RCC 7860 (cell line): ENCODE data around the gene CELF2.
"Not testable (repeated sequence)": the region's sequence is repeated elsewhere in the genome, so short reads cannot be mapped to it uniquely, and the experiment has no call there.

Experiments used
- DNase-seq: peaks from one replicate; pipeline ENCODE4 v3.0.0-alpha.2; 2015; ENCODE audit warnings: low spot score
- FAIRE-seq: peaks from 2 replicates; lab custom pipeline; 2012; peaks lifted over from hg19 to GRCh38; lab: Jason Lieb, UNC

The CELF2 gene

GRCh38 chr10:11119843-11120242, 102.2 kb downstream of the CELF2 start:
- DNase-seq = no peak
- no peak for FAIRE-seq

GRCh38 chr10:11120711-11121110, 103.0 kb downstream of the CELF2 start:
- FAIRE-seq (no peak), DNase-seq (no peak)

- not testable (repeated sequence) for FAIRE-seq, DNase-seq
Observed at GRCh38 chr10:11123892-11124291, 106.2 kb downstream of the CELF2 start.

GRCh38 chr10:11125004-11125403, 107.3 kb downstream of the CELF2 start:
- DNase-seq = no peak
- FAIRE-seq = no peak

GRCh38 chr10:11127017-11127416, 109.3 kb downstream of the CELF2 start:
- not testable (repeated sequence) for FAIRE-seq, DNase-seq

GRCh38 chr10:11131112-11131639, 113.5 kb downstream of the CELF2 start:
- DNase-seq (no peak), FAIRE-seq (no peak)

- DNase-seq (no peak), FAIRE-seq (no peak)
Observed at GRCh38 chr10:11134411-11134810, 116.7 kb downstream of the CELF2 start.

GRCh38 chr10:11135709-11136108, 118.0 kb downstream of the CELF2 start:
- no peak for FAIRE-seq
- no peak for DNase-seq

GRCh38 chr10:11138314-11139033, 120.8 kb downstream of the CELF2 start:
- no peak for FAIRE-seq
- DNase-seq = no peak

GRCh38 chr10:11140963-11141362, 123.3 kb downstream of the CELF2 start:
- FAIRE-seq = no peak

GRCh38 chr10:11141571-11142091, 124.0 kb downstream of the CELF2 start:
- FAIRE-seq = no peak
- no peak for DNase-seq

More at GRCh38 chr10:11140963-11141362, 123.3 kb downstream of the CELF2 start:
- no peak for DNase-seq

GRCh38 chr10:11142777-11143176, 125.1 kb downstream of the CELF2 start:
- FAIRE-seq (no peak), DNase-seq (no peak)

- no peak for FAIRE-seq
- no peak for DNase-seq
Observed at GRCh38 chr10:11143242-11143641, 125.6 kb downstream of the CELF2 start.

- DNase-seq (no peak), FAIRE-seq (no peak)
Observed at GRCh38 chr10:11144626-11145494, 127.2 kb downstream of the CELF2 start.

- DNase-seq (no peak), FAIRE-seq (no peak)
Observed at GRCh38 chr10:11145495-11145855, 127.8 kb downstream of the CELF2 start.

GRCh38 chr10:11146402-11147171, 128.9 kb downstream of the CELF2 start:
- FAIRE-seq = no peak
- DNase-seq = no peak

GRCh38 chr10:11147722-11148121, 130.1 kb downstream of the CELF2 start:
- FAIRE-seq = no peak
- no peak for DNase-seq

GRCh38 chr10:11148142-11149028, 130.7 kb downstream of the CELF2 start:
- no peak for FAIRE-seq
- no peak for DNase-seq

GRCh38 chr10:11149807-11150141, 132.1 kb downstream of the CELF2 start:
- DNase-seq (no peak), FAIRE-seq (no peak)

GRCh38 chr10:11150231-11150731, 132.6 kb downstream of the CELF2 start:
- no peak for FAIRE-seq
- DNase-seq = no peak
